Keratinocyte (primary cell): ENCODE data around the gene TMEM18. TPM values are rescaled to one million over a fixed set of nuclear protein-coding genes. Genes with fewer than 3 reads are reported as not detected.

Source experiments
- DNase-seq: peaks from one replicate; pipeline ENCODE4 v3.0.0-alpha.2; 2011; ENCODE audit warnings: low read depth, missing footprints, low spot score
- FAIRE-seq: peaks from 2 replicates; lab custom pipeline; 2011; peaks lifted over from hg19 to GRCh38; lab: Jason Lieb, UNC
- H2AFZ ChIP-seq: 2 replicates; pipeline ENCODE4 v1.6.0; 2012; ENCODE audit warnings: low read length, control low read depth, inconsistent platforms; ENCODE audit not compliant: control insufficient read depth
- H3K27ac ChIP-seq: 2 replicates; pipeline ENCODE4 v1.5.1; 2011; ENCODE audit warnings: low read length; ENCODE audit not compliant: control insufficient read depth, insufficient read depth
- H3K27me3 ChIP-seq: 3 replicates; pipeline ENCODE4 v1.6.0; 2011; ENCODE audit warnings: low read length; ENCODE audit not compliant: control insufficient read depth, insufficient read depth; ENCODE audit errors: extremely low read depth
- H3K36me3 ChIP-seq, 2 experiments: 2 replicates in 1 of 2; 3 replicates in 1 of 2; pipeline ENCODE4 v1.5.1; 2011; ENCODE audit warnings: low read length in 2 of 2, mild to moderate bottlenecking in 1 of 2; ENCODE audit not compliant: control insufficient read depth in 2 of 2, insufficient read depth in 2 of 2; ENCODE audit errors: extremely low read depth in 1 of 2
- H3K4me1 ChIP-seq: 3 replicates; pipeline ENCODE4 v1.5.1; 2011; ENCODE audit warnings: low read length; ENCODE audit not compliant: control insufficient read depth, insufficient read depth; ENCODE audit errors: extremely low read depth
- H3K4me2 ChIP-seq: 3 replicates; pipeline ENCODE4 v1.6.0; 2011; ENCODE audit warnings: low read depth, low read length; ENCODE audit not compliant: control insufficient read depth, insufficient read depth; ENCODE audit errors: extremely low read depth
- H3K4me3 ChIP-seq, 3 experiments: fragments of 200-600 bp in 1 of 3; sonication (generic) in 1 of 3; 2 replicates in 2 of 3; 3 replicates in 1 of 3; pipeline ENCODE4 v1.5.1; 2011 to 2016; ENCODE audit warnings: low read length in 3 of 3, mild to moderate bottlenecking in 3 of 3, control low read depth in 2 of 3, inconsistent platforms in 1 of 3, low read depth in 1 of 3, mixed read lengths in 1 of 3, mixed run types in 1 of 3, moderate library complexity in 1 of 3; ENCODE audit not compliant: control insufficient read depth in 2 of 3, insufficient read depth in 2 of 3; ENCODE audit errors: extremely low read depth in 1 of 3
- H3K79me2 ChIP-seq: 2 replicates; pipeline ENCODE4 v1.6.0; 2012; ENCODE audit warnings: low read length; ENCODE audit not compliant: control insufficient read depth, insufficient read depth
- H3K9ac ChIP-seq: 3 replicates; pipeline ENCODE4 v1.6.0; 2011; ENCODE audit warnings: low read length; ENCODE audit not compliant: control insufficient read depth, insufficient read depth; ENCODE audit errors: extremely low read depth
- H3K9me1 ChIP-seq: 3 replicates; pipeline ENCODE4 v1.6.0; 2011; ENCODE audit warnings: low read length; ENCODE audit not compliant: control insufficient read depth, insufficient read depth; ENCODE audit errors: extremely low read depth
- H3K9me3 ChIP-seq: 2 replicates; pipeline ENCODE4 v1.5.1; 2012; ENCODE audit warnings: low read depth, low read length; ENCODE audit not compliant: control insufficient read depth
- H4K20me1 ChIP-seq: 3 replicates; pipeline ENCODE4 v1.6.0; 2011; ENCODE audit warnings: low read length; ENCODE audit not compliant: control insufficient read depth, insufficient read depth; ENCODE audit errors: extremely low read depth
- CTCF ChIP-seq, 3 experiments: IDR thresholded peaks in 1 of 3; conservative IDR thresholded peaks in 1 of 3; optimal IDR thresholded peaks in 1 of 3; 2 replicates in 2 of 3; 3 replicates in 1 of 3; pipeline versions ENCODE3 to v1.5.1; 2011; ENCODE audit warnings: low read length in 3 of 3, mild to moderate bottlenecking in 3 of 3, moderate library complexity in 2 of 3, control low read depth in 1 of 3, inconsistent platforms in 1 of 3; ENCODE audit not compliant: insufficient read depth in 2 of 3; ENCODE audit errors: extremely low read depth in 1 of 3
- EZH2 ChIP-seq: IDR thresholded peaks from one replicate; pipeline ENCODE4 v1.6.1; 2012; ENCODE audit warnings: inconsistent platforms, mild to moderate bottlenecking, low read length, moderate library complexity
- dilution Hi-C: fragments of 300-500 bp; cut with MboI; formaldehyde crosslinking; loops from one replicate; pipeline ENCODE4 v1.7.0; 2020; ENCODE audit warnings: low sequenced_read_pairs; ENCODE audit not compliant: extremely low pct_ligation_motif_present
- polyA plus RNA-seq, 5 experiments: library from polyadenylated mRNA; depleted of rRNA in 3 of 5; stranded (reverse) in 3 of 5; stranded (forward) in 1 of 5; unstranded in 1 of 5; fragments of >200 nt; gene quantifications; 1 replicate in 1 of 5; 2 replicates in 3 of 5; 3 replicates in 1 of 5; pipeline versions ENCODE4 v1.2.1 to v1.2.3, GENCODE V29; 2011 to 2012; ENCODE audit warnings: missing spikeins in 2 of 5, low read depth in 1 of 5, low replicate concordance in 1 of 5

Gene TMEM18
- polyA plus RNA-seq, 1 donor (not counting 4 experiments of a cell fraction or from before 2014, with no cell fraction given), result 27.7 TPM

GRCh38 chr2:655626-656025 lies 21.6 kb downstream of the TMEM18 start:
- Histone ChIP-seq H3K4me2 (no peak overlapping the region), H3K4me3 (no peak overlapping the region), H3K9ac (no peak overlapping the region), H3K27ac (no peak overlapping the region), H3K4me1 (no peaks in the 10 kb centered on the region), H3K9me1 (no peaks in the 10 kb centered on the region), H3K9me3 (no peaks in the 10 kb centered on the region), H4K20me1 (no peaks in the 10 kb centered on the region), H3K27me3 (peaks cover 4% of the 10 kb centered on the region), H3K79me2 (no peaks in the 10 kb centered on the region), H2AFZ (no peak overlapping the region), H3K36me3 (no peaks in the 10 kb centered on the region)
- dilution Hi-C loops, result no loop called here
- TF ChIP-seq EZH2 (no peak), CTCF (optimal IDR thresholded peaks at IDR 0.05 in 1 of 3, IDR thresholded peaks at IDR 0.05 in 1 of 3, conservative IDR thresholded peaks at IDR 0.05 in 1 of 3; ENCODE audit: extremely low read depth in 1 of 3, insufficient read depth in 2 of 3, low read length in 3 of 3) (no peak)
- DNase-seq (no peak), FAIRE-seq (no peak)

- Histone ChIP-seq H3K4me2 (no peak overlapping the region), H3K9me1 (no peaks in the 10 kb centered on the region), H3K9me3 (no peaks in the 10 kb centered on the region), H3K9ac (no peak overlapping the region), H3K4me1 (no peaks in the 10 kb centered on the region), H3K27me3 (no peaks in the 10 kb centered on the region), H3K79me2 (no peaks in the 10 kb centered on the region), H2AFZ (no peak overlapping the region), H3K36me3 (no peaks in the 10 kb centered on the region), H3K4me3 (no peak overlapping the region), H3K27ac (no peak overlapping the region), H4K20me1 (no peaks in the 10 kb centered on the region)
- no peak for DNase-seq
- TF ChIP-seq EZH2 (no peak), CTCF (optimal IDR thresholded peaks at IDR 0.05 in 1 of 3, IDR thresholded peaks at IDR 0.05 in 1 of 3, conservative IDR thresholded peaks at IDR 0.05 in 1 of 3; ENCODE audit: extremely low read depth in 1 of 3, insufficient read depth in 2 of 3, low read length in 3 of 3) (no peak)
- FAIRE-seq, result no peak
- dilution Hi-C loops, result no loop called here
These were observed 22.3 kb downstream of the TMEM18 start for GRCh38 chr2:654896-655295.
